RPMI8226 (cell line): ENCODE data around the gene TENT4B.

Experiments
- DNase-seq: peaks from one replicate; pipeline ENCODE4 v3.0.0-alpha.2; 2015

The TENT4B gene

GRCh38 chr16:50260206-50261159 is 107.4 kb downstream of the TENT4B start:
- DNase-seq: no peak

GRCh38 chr16:50261160-50261706 is 108.1 kb downstream of the TENT4B start:
- no peak for DNase-seq

- no peak for DNase-seq
These were observed 108.7 kb downstream of the TENT4B start for GRCh38 chr16:50261707-50262235.

- DNase-seq: no peak
These were observed 110.2 kb downstream of the TENT4B start for GRCh38 chr16:50263060-50263909.

- DNase-seq: no peak
These were observed 111.1 kb downstream of the TENT4B start for GRCh38 chr16:50263940-50264929.

GRCh38 chr16:50265260-50265659 is 112.2 kb downstream of the TENT4B start:
- DNase-seq: peak; percentile 85

- no peak for DNase-seq
These were observed 112.7 kb downstream of the TENT4B start for GRCh38 chr16:50265716-50266336.

- peak; percentile 91 for DNase-seq
These were observed 113.4 kb downstream of the TENT4B start, which contains the start of gene ADCY7 for GRCh38 chr16:50266337-50267091. ADCY7 (plus strand) TSS chr16:50266551; CDS start chr16:50288180, 21,629 bp downstream.

- DNase-seq: peak; percentile 20
These were observed 114.1 kb downstream of the TENT4B start for GRCh38 chr16:50267151-50267631.

- DNase-seq: peak; percentile 40
These were observed 114.5 kb downstream of the TENT4B start for GRCh38 chr16:50267651-50268050.

- DNase-seq: peak; percentile 42
These were observed 115.2 kb downstream of the TENT4B start for GRCh38 chr16:50268352-50268751.

GRCh38 chr16:50269061-50269705 is 116.1 kb downstream of the TENT4B start:
- no peak for DNase-seq

- DNase-seq: peak; percentile 1
These were observed 116.8 kb downstream of the TENT4B start for GRCh38 chr16:50269769-50270509.

GRCh38 chr16:50270510-50271147 is 117.5 kb downstream of the TENT4B start:
- DNase-seq: peak; percentile 2

GRCh38 chr16:50271148-50272041 is 118.3 kb downstream of the TENT4B start:
- DNase-seq: peak; percentile 1

GRCh38 chr16:50272111-50272571 is 119.0 kb downstream of the TENT4B start:
- peak; percentile 2 for DNase-seq
